GM19193 (cell line): ENCODE data around the gene CALHM2.

Experiments
- POLR2A ChIP-seq: IDR thresholded peaks from 4 replicates; pipeline ENCODE4 v1.6.1; 2011; ENCODE audit not compliant: insufficient read depth, insufficient read length; ENCODE audit errors: extremely low read depth

The CALHM2 gene

DNA sequence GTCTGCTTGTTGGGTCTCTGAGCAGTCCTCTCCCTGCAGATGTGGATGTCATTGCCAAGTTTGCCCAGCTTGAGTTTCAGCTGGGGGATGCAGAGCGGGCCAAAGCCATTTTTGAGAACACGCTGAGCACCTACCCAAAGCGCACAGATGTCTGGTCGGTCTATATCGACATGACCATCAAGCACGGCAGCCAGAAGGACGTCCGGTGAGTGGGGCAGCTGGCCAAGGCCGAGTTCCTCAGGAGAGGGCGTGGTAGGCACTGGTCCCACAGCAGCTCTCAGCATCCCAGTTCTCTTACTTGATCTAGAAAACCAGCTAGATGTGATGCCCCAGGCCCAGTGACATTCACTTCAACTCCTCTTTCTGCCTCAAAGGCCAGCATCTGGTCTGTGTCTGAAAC lies 7.7 kb downstream of the CALHM2 start:
- TF ChIP-seq POLR2A: no peak

DNA sequence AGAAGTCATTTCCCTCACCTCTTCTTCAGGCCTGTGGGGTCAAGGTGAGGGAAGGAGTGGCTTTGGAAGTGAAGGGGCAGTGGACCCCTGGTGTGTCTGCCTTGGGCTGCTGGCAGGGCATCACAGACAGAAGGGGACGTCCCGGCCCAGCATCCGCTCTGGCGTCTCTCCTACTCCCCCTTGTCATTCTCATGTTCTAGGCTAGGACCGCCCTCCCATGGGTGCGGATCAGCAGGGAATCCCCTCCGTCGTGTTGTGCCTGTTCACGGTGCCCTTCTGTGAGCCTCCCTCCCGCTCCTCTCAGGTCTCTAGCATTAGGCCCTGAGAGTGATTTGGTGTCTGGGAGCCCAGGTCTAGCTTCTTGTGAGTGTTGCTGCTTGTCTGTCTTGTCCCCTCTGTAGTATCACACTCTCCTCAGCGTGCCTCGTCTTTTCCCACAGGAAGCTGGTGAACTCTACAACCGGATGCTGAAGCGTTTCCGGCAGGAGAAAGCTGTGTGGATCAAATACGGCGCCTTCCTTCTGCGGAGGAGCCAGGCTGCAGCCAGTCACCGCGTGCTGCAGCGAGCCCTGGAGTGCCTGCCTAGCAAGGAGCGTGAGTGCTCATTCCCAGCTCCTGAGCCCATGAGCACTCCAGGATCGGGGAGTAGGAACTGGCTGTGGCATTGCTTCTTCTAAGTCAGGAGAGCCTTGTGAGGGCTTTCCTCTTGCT lies 8.5 kb downstream of the CALHM2 start:
- TF ChIP-seq POLR2A: no peak

DNA sequence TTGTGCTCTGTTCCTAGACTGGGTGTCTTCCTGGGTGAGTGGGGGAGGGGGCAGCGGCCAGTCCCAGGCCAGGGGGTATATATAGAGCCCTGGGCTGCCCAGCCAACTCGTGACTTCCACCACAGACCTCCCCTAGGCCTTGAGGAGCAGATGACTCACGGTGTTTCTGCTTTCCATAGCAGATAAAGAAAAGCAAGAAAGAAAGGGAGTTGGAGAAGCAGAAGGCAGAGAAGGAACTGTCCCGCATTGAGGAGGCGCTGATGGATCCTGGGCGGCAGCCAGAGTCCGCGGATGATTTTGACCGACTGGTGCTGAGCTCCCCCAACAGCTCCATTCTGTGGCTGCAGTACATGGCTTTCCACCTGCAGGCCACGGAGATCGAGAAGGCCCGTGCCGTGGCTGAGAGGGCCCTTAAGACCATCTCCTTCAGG lies 10.1 kb downstream of the CALHM2 start:
- TF ChIP-seq POLR2A: no peak

GRCh38 chr10:103441611-103442010 lies 10.6 kb downstream of the CALHM2 start:
- TF ChIP-seq POLR2A: no peak

GRCh38 chr10:103441206-103441605 lies 11.0 kb downstream of the CALHM2 start:
- no peak for TF ChIP-seq POLR2A

GRCh38 chr10:103440416-103440815 lies 11.8 kb downstream of the CALHM2 start:
- TF ChIP-seq POLR2A: no peak

GRCh38 chr10:103439776-103440175 lies 12.4 kb downstream of the CALHM2 start:
- no peak for TF ChIP-seq POLR2A

GRCh38 chr10:103433858-103434257 lies 18.3 kb downstream of the CALHM2 start:
- no peak for TF ChIP-seq POLR2A

- TF ChIP-seq POLR2A: no peak
These were observed 20.3 kb downstream of the CALHM2 start for GRCh38 chr10:103431902-103432301.

GRCh38 chr10:103429647-103430046 lies 22.5 kb downstream of the CALHM2 start:
- no peak for TF ChIP-seq POLR2A

DNA sequence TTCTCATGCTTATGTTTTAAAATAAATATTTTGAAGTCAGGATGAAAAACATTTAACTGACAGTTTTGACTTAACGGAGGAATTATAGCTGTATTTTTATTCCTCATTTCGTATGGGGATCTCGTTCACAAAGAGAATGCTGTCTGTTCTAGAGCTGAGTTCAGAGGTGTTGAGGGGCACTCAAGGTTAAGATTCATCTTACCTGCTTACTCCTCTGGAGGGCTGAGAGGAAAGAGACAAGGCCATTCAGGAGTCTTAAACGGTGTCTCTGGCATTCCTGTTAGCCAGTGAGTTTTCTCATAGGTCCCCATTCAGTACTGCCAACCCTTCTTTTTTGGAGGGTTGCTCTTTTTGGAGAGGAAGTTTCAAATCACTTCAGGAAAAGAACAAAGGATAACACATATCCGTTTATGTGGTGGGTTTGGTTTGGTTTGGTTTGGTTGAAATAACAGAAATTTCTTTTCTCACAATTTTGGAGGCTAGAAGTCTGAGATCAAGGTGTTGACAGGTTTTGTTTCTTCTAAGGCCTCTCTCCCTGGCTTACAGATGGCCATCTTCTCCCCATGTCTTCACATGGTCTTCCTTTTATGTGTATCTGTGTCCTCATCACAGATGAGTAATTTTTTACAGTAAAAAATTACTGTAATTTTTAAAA lies 23.1 kb downstream of the CALHM2 start:
- no peak for TF ChIP-seq POLR2A

DNA sequence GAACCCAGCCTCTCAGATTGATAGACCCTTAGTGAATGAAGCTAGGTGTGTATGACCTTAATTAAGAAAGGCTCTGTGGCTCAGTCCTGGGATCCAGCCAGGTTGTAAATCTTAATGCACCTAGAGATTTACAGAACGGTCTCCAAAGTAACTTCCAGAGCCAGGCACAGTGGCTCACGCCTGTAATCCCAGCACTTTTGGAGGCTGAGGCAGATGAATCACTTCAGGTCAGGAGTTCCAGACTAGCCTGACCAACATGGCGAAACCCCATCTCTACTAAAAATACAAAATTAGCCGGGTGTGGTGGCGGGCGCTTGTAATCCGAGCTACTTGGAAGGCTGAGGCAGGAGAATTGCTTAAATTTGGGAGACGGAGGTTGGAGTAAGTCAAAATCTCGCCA lies 24.3 kb downstream of the CALHM2 start:
- TF ChIP-seq POLR2A: no peak

DNA sequence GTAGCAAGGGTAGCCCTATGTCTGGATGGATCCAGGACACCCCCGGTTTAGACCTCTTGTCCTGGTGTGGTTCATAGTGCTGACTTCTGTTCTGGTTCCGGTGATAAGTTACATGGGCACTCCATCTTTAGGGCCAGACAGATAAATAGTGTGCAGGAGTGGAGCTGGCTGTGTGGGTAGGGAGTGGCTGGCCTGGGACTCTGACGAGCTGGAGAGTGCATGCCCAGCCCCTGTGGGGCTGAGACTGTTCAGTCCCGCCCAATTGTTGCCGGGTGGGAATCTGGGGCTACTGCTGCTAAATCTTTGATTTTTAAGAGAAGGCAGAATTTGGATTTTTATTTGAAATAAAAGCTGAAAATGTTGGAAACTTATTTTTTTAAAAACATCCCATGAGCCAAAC lies 28.4 kb downstream of the CALHM2 start:
- TF ChIP-seq POLR2A: no peak

GRCh38 chr10:103419101-103419500 lies 33.1 kb downstream of the CALHM2 start:
- no peak for TF ChIP-seq POLR2A

DNA sequence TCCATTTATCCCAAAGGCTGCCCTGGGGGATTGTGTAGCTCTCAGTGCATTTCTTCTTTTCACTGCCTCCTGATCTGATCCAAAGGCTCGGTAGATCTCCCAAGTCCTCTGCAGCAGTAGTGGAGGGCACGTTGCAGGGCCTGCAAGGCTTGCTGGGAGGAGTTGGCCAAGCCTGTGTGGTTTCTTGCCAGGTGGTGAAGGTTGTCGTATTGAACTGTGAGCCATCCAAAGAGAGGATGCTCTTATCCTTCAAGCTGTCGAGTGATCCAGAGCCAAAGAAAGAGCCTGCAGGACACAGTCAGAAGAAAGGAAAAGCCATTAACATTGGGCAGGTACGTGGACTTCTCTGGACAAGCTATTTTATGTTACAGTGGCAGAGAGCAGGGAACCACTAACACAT lies 34.6 kb downstream of the CALHM2 start:
- TF ChIP-seq POLR2A: no peak

DNA sequence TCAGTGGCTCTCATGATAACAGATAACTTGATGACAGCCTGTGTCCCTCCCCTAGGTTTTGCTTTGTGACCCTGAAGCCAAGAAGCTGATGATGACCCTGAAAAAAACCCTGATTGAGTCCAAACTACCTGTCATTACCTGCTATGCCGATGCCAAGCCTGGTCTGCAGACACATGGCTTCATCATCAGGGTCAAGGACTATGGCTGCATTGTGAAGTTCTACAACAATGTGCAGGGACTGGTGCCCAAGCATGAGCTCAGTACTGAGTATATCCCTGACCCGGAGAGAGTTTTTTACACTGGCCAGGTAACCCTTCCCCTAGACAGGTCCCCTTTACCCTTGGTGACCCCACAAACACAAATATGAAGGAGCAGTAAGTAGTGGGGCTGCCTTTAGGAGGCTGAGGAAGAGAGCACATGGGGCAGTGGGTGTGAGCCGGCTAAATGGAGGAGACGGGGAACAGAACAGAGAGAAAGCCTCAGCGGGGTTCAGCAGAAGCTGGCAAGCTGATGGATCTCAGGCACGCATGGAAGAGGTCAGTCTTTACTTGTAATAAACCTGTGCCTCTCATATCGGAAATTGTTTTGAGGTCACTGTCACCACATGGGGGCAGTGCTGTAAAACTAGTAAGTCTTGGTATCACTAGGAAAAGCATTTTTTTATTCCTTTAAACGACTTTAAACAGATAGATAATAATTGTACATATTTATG lies 35.6 kb downstream of the CALHM2 start:
- no peak for TF ChIP-seq POLR2A
